SK-N-SH treated with all-trans-retinoic acid at 6 μM for 48 hours (cell line): ENCODE measurements around the gene GSKIP.

Experiments
- ATAC-seq: fragments of 200-7000 bp; cut with Tn5 transposase; 3 replicates; pipeline ENCODE4 v1.9.1; 2020; ENCODE audit warnings: mild to moderate bottlenecking, moderate library complexity
- ARNTL ChIP-seq: fragments of 450-650 bp; formaldehyde crosslinking; IDR thresholded peaks from 2 replicates; pipeline ENCODE4 v1.5.0; 2020; ENCODE audit warnings: low read depth, mild to moderate bottlenecking, moderate library complexity, borderline replicate concordance
- BACH2 ChIP-seq: fragments of 250-450 bp; sonication (Bioruptor Pico); IDR thresholded peaks from 2 replicates; pipeline ENCODE4 v1.9.0; 2021; ENCODE audit warnings: mild to moderate bottlenecking, borderline replicate concordance
- CREB5 ChIP-seq: fragments of 250-450 bp; sonication (Bioruptor Pico); IDR thresholded peaks from 2 replicates; pipeline ENCODE4 v1.5.1; 2020; ENCODE audit warnings: low read depth, mild to moderate bottlenecking, moderate library complexity
- CSDC2 ChIP-seq: fragments of 250-450 bp; sonication (Bioruptor Pico); IDR thresholded peaks from 2 replicates; pipeline ENCODE4 v1.5.0; 2020; ENCODE audit warnings: mild to moderate bottlenecking, moderate library complexity
- CSRNP3 ChIP-seq: fragments of 250-450 bp; sonication (Bioruptor Pico); IDR thresholded peaks from 2 replicates; pipeline ENCODE4 v1.5.1; 2021; ENCODE audit warnings: mild to moderate bottlenecking, moderate library complexity
- ESRRG ChIP-seq: fragments of 250-450 bp; sonication (Bioruptor Pico); IDR thresholded peaks from 2 replicates; pipeline ENCODE4 v1.6.1; 2021; ENCODE audit warnings: mild to moderate bottlenecking
- GLIS3 ChIP-seq: fragments of 250-450 bp; sonication (Bioruptor Pico); IDR thresholded peaks from 2 replicates; pipeline ENCODE4 v1.5.0; 2020; ENCODE audit warnings: mild to moderate bottlenecking, moderate library complexity
- ISL1 ChIP-seq: fragments of 250-450 bp; sonication (Bioruptor Pico); IDR thresholded peaks from 2 replicates; pipeline ENCODE4 v2.1.2; 2022; ENCODE audit warnings: mild to moderate bottlenecking, moderate library complexity
- OSR1 ChIP-seq: fragments of 250-450 bp; sonication (Bioruptor Pico); IDR thresholded peaks from 2 replicates; pipeline ENCODE4 v1.8.0; 2022; ENCODE audit warnings: moderate library complexity, mild to moderate bottlenecking, inconsistent platforms
- POU6F1 ChIP-seq: fragments of 250-450 bp; sonication (Bioruptor Pico); IDR thresholded peaks from 2 replicates; pipeline ENCODE4 v1.8.0; 2021; ENCODE audit warnings: low read depth, mild to moderate bottlenecking, moderate library complexity, borderline replicate concordance
- PPARA ChIP-seq: fragments of 250-450 bp; sonication (Bioruptor Pico); IDR thresholded peaks from 2 replicates; pipeline ENCODE4 v1.5.0; 2020; ENCODE audit warnings: mild to moderate bottlenecking, borderline replicate concordance
- RARB ChIP-seq: fragments of 250-450 bp; sonication (Bioruptor Pico); IDR thresholded peaks from 2 replicates; pipeline ENCODE4 v1.8.0; 2021; ENCODE audit warnings: mild to moderate bottlenecking, moderate library complexity
- SNAI2 ChIP-seq: fragments of 250-450 bp; sonication (Bioruptor Pico); IDR thresholded peaks from 2 replicates; pipeline ENCODE4 v1.5.0; 2020; ENCODE audit warnings: mild to moderate bottlenecking, moderate library complexity
- TCF4 ChIP-seq: fragments of 250-450 bp; sonication (Bioruptor Pico); IDR thresholded peaks from 2 replicates; pipeline ENCODE4 v1.8.0; 2021; ENCODE audit warnings: mild to moderate bottlenecking, moderate library complexity, borderline replicate concordance
- TOX ChIP-seq: fragments of 250-450 bp; sonication (Bioruptor Pico); IDR thresholded peaks from 2 replicates; pipeline ENCODE4 v1.8.0; 2021; ENCODE audit warnings: mild to moderate bottlenecking, moderate library complexity, borderline replicate concordance
- TSHZ2 ChIP-seq: fragments of 250-450 bp; sonication (Bioruptor Pico); IDR thresholded peaks from 2 replicates; pipeline ENCODE4 v1.5.0; 2020; ENCODE audit warnings: mild to moderate bottlenecking, moderate library complexity
- ZC3H10 ChIP-seq: fragments of 250-450 bp; sonication (Bioruptor Pico); IDR thresholded peaks from 2 replicates; pipeline ENCODE4 v1.5.1; 2021; ENCODE audit warnings: mild to moderate bottlenecking, moderate library complexity
- ZFP3 ChIP-seq: fragments of 250-450 bp; sonication (Bioruptor Pico); IDR thresholded peaks from 2 replicates; pipeline ENCODE4 v1.5.0; 2020; ENCODE audit warnings: mild to moderate bottlenecking, moderate library complexity
- ZNF565 ChIP-seq: fragments of 450-650 bp; formaldehyde crosslinking; conservative IDR thresholded peaks from 2 replicates; pipeline ENCODE4 v1.5.0; 2020; ENCODE audit warnings: low read depth, mild to moderate bottlenecking, moderate library complexity
- ZNF70 ChIP-seq: fragments of 450-650 bp; formaldehyde crosslinking; IDR thresholded peaks from 2 replicates; pipeline ENCODE4 v1.5.0; 2020; ENCODE audit warnings: mild to moderate bottlenecking, moderate library complexity
- ZNF8 ChIP-seq: fragments of 450-650 bp; formaldehyde crosslinking; IDR thresholded peaks from 2 replicates; pipeline ENCODE4 v1.5.0; 2020; ENCODE audit warnings: mild to moderate bottlenecking, moderate library complexity

The GSKIP gene

GRCh38 chr14:96364962-96365361, 1.6 kb downstream of the GSKIP start (continued):
- no peak for TF ChIP-seq TSHZ2 (CRISPR knock-in tag)
- no peak for TF ChIP-seq ARNTL (CRISPR knock-in tag)
- no peak for TF ChIP-seq GLIS3 (CRISPR knock-in tag)
- TF ChIP-seq ESRRG (CRISPR knock-in tag) = no peak
- TF ChIP-seq ZC3H10 (CRISPR knock-in tag) = no peak
- TF ChIP-seq ZNF70 = no peak
- no peak for TF ChIP-seq OSR1
- no peak for TF ChIP-seq ZNF565 (CRISPR knock-in tag)

GRCh38 chr14:96368534-96368933, 5.2 kb downstream of the GSKIP start:
- no peak for ATAC-seq
- TF ChIP-seq PPARA (CRISPR knock-in tag) (no peak), ISL1 (CRISPR knock-in tag) (no peak), ZFP3 (CRISPR knock-in tag) (no peak)

GRCh38 chr14:96370528-96370927, 7.2 kb downstream of the GSKIP start:
- ATAC-seq = no peak
- no peak for TF ChIP-seq POU6F1 (CRISPR knock-in tag)
- no peak for TF ChIP-seq ZNF8 (CRISPR knock-in tag)
- TF ChIP-seq TCF4 (CRISPR knock-in tag) = no peak
- TF ChIP-seq OSR1 = no peak
- no peak for TF ChIP-seq CSDC2 (CRISPR knock-in tag)
- TF ChIP-seq GLIS3 (CRISPR knock-in tag) = no peak
- no peak for TF ChIP-seq CREB5 (CRISPR knock-in tag)
- no peak for TF ChIP-seq ISL1 (CRISPR knock-in tag)
- no peak for TF ChIP-seq RARB
- no peak for TF ChIP-seq BACH2 (CRISPR knock-in tag)
- no peak for TF ChIP-seq ZNF565 (CRISPR knock-in tag)
- TF ChIP-seq ESRRG (CRISPR knock-in tag) = no peak
- no peak for TF ChIP-seq ZC3H10 (CRISPR knock-in tag)
- TF ChIP-seq TOX (CRISPR knock-in tag) = no peak
- no peak for TF ChIP-seq ARNTL (CRISPR knock-in tag)
- TF ChIP-seq ZNF70 = no peak

GRCh38 chr14:96373538-96373937, 10.2 kb downstream of the GSKIP start:
- TF ChIP-seq GLIS3 (CRISPR knock-in tag) (no peak), CSRNP3 (CRISPR knock-in tag) (no peak), RARB (no peak), SNAI2 (CRISPR knock-in tag) (no peak), ZNF8 (CRISPR knock-in tag) (no peak), POU6F1 (CRISPR knock-in tag) (no peak), TCF4 (CRISPR knock-in tag) (peak; percentile 58; the same call in 1 of the 2 replicates)

More at GRCh38 chr14:96373538-96373937, 10.2 kb downstream of the GSKIP start:
- no peak for ATAC-seq
